ENCODE data around the gene GSTM3. TPM values are rescaled to one million over a fixed set of nuclear protein-coding genes. Genes with fewer than 3 reads are reported as not detected.
A peak's percentile ranks its signal among the peaks of the same experiment; 100 is the strongest.

The GSTM3 gene
- total RNA-seq, 1 experiment from 2014 or later, result 110 TPM

DNA sequence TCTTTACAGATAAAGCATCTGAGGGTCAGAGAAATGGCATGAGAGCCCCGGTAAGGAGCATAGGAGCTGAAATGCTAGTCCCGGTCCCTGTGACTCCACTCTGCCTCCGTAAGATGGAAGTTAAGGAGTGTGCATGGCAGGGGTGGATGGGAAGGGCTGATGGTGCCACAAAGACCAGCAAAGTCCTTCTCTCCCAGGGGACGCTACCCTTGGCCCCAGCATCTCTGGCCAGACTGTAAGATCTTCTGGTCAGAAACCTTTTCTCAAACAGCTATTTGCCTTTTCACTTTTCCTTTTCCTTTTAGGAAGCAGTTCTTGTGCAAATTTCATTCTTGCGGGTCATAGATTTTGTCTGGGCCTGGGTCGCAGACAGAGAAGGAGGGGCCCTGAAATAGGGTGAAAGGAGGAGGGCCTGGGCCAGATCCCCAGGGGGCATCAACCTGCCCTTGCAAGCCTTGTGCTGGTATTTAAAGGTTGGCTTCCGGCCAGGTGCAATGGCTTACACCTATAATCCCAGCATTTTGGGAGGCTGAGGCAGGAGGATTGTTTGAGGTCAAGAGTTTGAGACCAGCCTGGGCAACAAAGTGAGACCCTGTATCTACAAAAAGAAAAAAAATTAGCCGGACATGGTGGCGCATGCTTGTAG is 37.3 kb upstream of the GSTM3 start:
- Histone ChIP-seq H3K27ac (no peak overlapping the region), H3F3A (ENCODE audit: insufficient read depth, low read depth) (peaks cover 24% of the 10 kb centered on the region), H3K36me3 (ENCODE audit: low read depth) (no peaks in the 10 kb centered on the region), H2AFZ (no peak overlapping the region), H3K79me2 (ENCODE audit: low read depth) (no peaks in the 10 kb centered on the region), H3K9me2 (ENCODE audit: insufficient read depth) (no peaks in the 10 kb centered on the region), H3K4me1 (replicated peaks; ENCODE audit: insufficient read depth) (peaks cover 62% of the 10 kb centered on the region), H3K9me3 (ENCODE audit: insufficient read depth, low read depth) (peaks cover 6% of the 10 kb centered on the region; the same call in 1 of the 2 replicates), H3K27me3 (ENCODE audit: insufficient read depth, low read depth) (no peaks in the 10 kb centered on the region), H3K4me2 (no peak overlapping the region), H3K4me3 (no peak overlapping the region), H4K20me1 (ENCODE audit: insufficient read depth) (no peaks in the 10 kb centered on the region)
- no TSS peak for BruUV-seq (replicated peaks)
- intact Hi-C loops (cut with micrococcal nuclease; ENCODE audit: unreplicated experiment), result loop anchor here (1.0 to 10.0 kb wide), 5 partner anchors 14 to 327 kb away; partner anchors contain the start of gene AHCYL1
- TF ChIP-seq, protein P1, sequence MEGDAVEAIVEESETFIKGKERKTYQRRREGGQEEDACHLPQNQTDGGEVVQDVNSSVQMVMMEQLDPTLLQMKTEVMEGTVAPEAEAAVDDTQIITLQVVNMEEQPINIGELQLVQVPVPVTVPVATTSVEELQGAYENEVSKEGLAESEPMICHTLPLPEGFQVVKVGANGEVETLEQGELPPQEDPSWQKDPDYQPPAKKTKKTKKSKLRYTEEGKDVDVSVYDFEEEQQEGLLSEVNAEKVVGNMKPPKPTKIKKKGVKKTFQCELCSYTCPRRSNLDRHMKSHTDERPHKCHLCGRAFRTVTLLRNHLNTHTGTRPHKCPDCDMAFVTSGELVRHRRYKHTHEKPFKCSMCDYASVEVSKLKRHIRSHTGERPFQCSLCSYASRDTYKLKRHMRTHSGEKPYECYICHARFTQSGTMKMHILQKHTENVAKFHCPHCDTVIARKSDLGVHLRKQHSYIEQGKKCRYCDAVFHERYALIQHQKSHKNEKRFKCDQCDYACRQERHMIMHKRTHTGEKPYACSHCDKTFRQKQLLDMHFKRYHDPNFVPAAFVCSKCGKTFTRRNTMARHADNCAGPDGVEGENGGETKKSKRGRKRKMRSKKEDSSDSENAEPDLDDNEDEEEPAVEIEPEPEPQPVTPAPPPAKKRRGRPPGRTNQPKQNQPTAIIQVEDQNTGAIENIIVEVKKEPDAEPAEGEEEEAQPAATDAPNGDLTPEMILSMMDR (conservative IDR thresholded peaks at IDR 0.05), result no peak
- no peak for TF ChIP-seq EZH2 (IDR thresholded peaks at IDR 0.05; ENCODE audit: low read depth)
- DNase-seq, result no peak
- ChIA-PET CTCF (interaction anchor here (0.6 to 7.2 kb wide), 7 partner anchors 43 to 233 kb away, joined by 3 to 48 read pairs (median 5); partner anchors contain the start of gene AHCYL1), POLR2A (ENCODE audit: unreplicated experiment) (interaction anchor here (0.6 to 1.1 kb wide), 5 partner anchors 11 to 126 kb away, joined by 3 to 27 read pairs (median 3); no protein-coding TSS in a partner anchor)

DNA sequence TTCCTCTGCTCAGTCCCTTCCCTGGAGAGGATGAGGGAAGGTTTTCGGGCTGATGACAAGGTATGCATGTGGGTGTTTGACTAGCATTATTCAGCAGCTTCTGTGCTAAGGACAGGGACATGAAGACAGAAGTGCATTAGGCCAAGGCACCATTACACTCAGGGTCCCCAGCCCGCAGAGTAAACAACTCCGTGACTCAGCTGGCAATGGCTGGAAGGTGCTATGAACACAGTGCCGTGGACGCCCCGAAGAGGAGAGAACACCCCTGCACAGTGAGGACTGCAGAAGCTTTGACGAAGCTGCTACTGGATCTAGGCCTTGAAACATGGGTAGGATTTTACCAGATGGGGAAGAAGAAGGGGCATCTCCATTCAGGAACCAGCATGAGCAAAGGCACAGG is 36.6 kb upstream of the GSTM3 start:
- POLR2A ChIA-PET (ENCODE audit: unreplicated experiment), result interaction anchor here (0.6 to 1.1 kb wide), 5 partner anchors 9 to 78 kb away, joined by 3 to 27 read pairs (median 5); no protein-coding TSS in a partner anchor
- H3K27ac ChIP-seq, result no peak overlapping the region
- TF ChIP-seq, protein P1 (conservative IDR thresholded peaks at IDR 0.05), result no peak
- TF ChIP-seq EZH2 (IDR thresholded peaks at IDR 0.05; ENCODE audit: low read depth), result no peak

DNA sequence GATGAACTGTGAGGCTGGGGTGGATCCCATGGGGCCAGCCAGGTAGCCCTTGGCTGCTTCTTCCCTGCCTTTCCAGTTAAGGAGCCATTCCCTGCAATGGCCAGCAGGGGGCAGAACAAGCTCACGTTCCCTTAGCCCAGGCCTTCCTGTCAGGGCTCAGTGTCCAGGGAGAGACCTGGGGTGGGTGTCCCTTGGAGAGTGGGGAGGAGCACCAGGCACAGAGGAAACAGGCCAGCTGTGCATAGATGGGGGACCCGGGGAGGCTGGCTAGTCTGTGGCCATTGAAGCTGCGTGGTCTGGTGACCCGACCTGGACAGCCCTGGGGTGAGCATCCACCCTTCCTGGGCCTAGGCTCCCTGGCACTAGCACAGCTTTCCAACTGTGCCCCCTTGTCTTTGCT is 36.1 kb upstream of the GSTM3 start:
- Histone ChIP-seq H3K27ac (no peak overlapping the region), H3K79me2 (ENCODE audit: low read depth) (no peaks in the 10 kb centered on the region), H3K36me3 (ENCODE audit: low read depth) (no peaks in the 10 kb centered on the region), H4K20me1 (ENCODE audit: insufficient read depth) (no peaks in the 10 kb centered on the region), H3K9me3 (ENCODE audit: insufficient read depth, low read depth) (peaks cover 6% of the 10 kb centered on the region; the same call in 1 of the 2 replicates), H3F3A (ENCODE audit: insufficient read depth, low read depth) (peaks cover 13% of the 10 kb centered on the region; the same call in 1 of the 2 replicates), H3K4me3 (no peak overlapping the region), H3K9me2 (ENCODE audit: insufficient read depth) (no peaks in the 10 kb centered on the region), H2AFZ (no peak overlapping the region), H3K4me2 (peak overlapping the region; percentile 40), H3K4me1 (replicated peaks; ENCODE audit: insufficient read depth) (peaks cover 50% of the 10 kb centered on the region), H3K27me3 (ENCODE audit: insufficient read depth, low read depth) (no peaks in the 10 kb centered on the region)
- BruUV-seq (replicated peaks), result no TSS peak
- ChIA-PET POLR2A (ENCODE audit: unreplicated experiment) (interaction anchor here (0.6 to 0.7 kb wide), 2 partner anchors 10 to 15 kb away, joined by 3 to 5 read pairs; no protein-coding TSS in a partner anchor), CTCF (interaction anchor here (0.6 to 7.2 kb wide), 10 partner anchors 10 to 234 kb away, joined by 3 to 48 read pairs (median 6); partner anchors contain the start of gene AHCYL1)
- DNase-seq, result peak; percentile 75 to 83
- TF ChIP-seq, protein P1 (conservative IDR thresholded peaks at IDR 0.05), result peak; percentile 100
- TF ChIP-seq EZH2 (IDR thresholded peaks at IDR 0.05; ENCODE audit: low read depth), result no peak
- intact Hi-C loops (cut with micrococcal nuclease; ENCODE audit: unreplicated experiment), result loop anchor here (1.0 to 10.0 kb wide), 5 partner anchors 15 to 328 kb away; partner anchors contain the start of gene AHCYL1

More for the DNA sequence above, 36.6 kb upstream of the GSTM3 start:
- Histone ChIP-seq H3K27me3 (ENCODE audit: insufficient read depth, low read depth) (no peaks in the 10 kb centered on the region), H4K20me1 (ENCODE audit: insufficient read depth) (no peaks in the 10 kb centered on the region), H3K4me1 (replicated peaks; ENCODE audit: insufficient read depth) (peaks cover 56% of the 10 kb centered on the region), H3K4me2 (peak overlapping the region; percentile 40), H3F3A (ENCODE audit: insufficient read depth, low read depth) (peaks cover 17% of the 10 kb centered on the region; the same call in 1 of the 2 replicates), H3K36me3 (ENCODE audit: low read depth) (no peaks in the 10 kb centered on the region), H3K79me2 (ENCODE audit: low read depth) (no peaks in the 10 kb centered on the region), H3K9me3 (ENCODE audit: insufficient read depth, low read depth) (peaks cover 6% of the 10 kb centered on the region; the same call in 1 of the 2 replicates), H3K9me2 (ENCODE audit: insufficient read depth) (no peaks in the 10 kb centered on the region), H2AFZ (no peak overlapping the region), H3K4me3 (no peak overlapping the region)
- BruUV-seq (replicated peaks), result no TSS peak
- no peak for DNase-seq
- CTCF ChIA-PET, result interaction anchor here (0.9 to 7.2 kb wide), 9 partner anchors 9 to 234 kb away, joined by 3 to 48 read pairs (median 8); partner anchors contain the start of gene AHCYL1
- intact Hi-C loops (cut with micrococcal nuclease; ENCODE audit: unreplicated experiment), result loop anchor here (1.0 to 10.0 kb wide), 5 partner anchors 15 to 327 kb away; partner anchors contain the start of gene AHCYL1

All from PC-9 (cell line).